OCI-LY3 (cell line): ENCODE data around the gene KIF25.

Experiments used
- EZH2phosphoT487 ChIP-seq: fragments of 200-600 bp; shearing (Covaris generic); IDR thresholded peaks from 2 replicates; pipeline ENCODE4 v1.6.1; 2018; ENCODE audit warnings: antibody characterized with exemption, mixed run types, low read depth
- TF ChIP-seq, protein P1 (sequence below): fragments of 200-600, 300-600 bp; sonication (generic); IDR thresholded peaks from 2 replicates; pipeline ENCODE4 v1.5.1; 2014; ENCODE audit warnings: antibody characterized with exemption, low read length, low read depth

DNA sequence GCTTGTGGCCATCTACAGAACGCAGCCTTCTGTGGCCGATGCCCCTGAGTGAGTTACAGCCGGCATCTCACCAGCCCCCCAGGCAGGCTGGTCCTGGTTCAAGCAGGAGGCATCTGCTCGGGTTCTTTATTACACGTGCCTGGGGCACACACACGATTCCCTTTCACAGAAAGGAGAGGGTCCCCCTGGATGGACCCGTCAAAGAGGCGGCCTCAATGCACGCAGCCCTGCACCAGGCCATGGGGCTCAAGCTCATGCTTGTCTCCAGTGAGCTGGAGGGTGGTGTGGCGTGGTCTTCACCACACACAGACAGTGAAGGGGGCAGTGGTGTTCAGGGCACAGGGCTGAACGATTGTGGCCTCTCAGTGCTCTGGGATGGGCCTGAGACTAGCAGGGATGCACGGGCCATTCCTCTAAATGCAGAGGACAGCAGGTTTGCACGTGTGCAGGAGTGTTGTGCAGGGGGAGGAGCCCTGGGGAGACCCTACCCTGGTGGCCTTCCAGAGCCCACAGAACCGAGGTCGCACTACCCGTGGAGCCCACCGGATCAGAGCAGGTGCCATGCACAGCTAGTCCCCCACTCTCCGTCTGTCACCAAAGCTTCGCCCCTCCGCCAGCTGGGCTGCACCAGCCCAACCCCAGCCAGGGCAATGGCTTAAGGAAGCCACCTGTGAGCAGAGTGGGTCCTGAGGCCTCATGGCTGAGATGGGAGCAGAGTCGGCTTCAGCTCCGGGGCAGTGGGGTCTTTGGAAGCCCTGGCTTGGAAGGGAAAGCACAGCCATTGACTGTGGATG is 58.4 kb downstream of the KIF25 start:
- TF ChIP-seq, protein P1, sequence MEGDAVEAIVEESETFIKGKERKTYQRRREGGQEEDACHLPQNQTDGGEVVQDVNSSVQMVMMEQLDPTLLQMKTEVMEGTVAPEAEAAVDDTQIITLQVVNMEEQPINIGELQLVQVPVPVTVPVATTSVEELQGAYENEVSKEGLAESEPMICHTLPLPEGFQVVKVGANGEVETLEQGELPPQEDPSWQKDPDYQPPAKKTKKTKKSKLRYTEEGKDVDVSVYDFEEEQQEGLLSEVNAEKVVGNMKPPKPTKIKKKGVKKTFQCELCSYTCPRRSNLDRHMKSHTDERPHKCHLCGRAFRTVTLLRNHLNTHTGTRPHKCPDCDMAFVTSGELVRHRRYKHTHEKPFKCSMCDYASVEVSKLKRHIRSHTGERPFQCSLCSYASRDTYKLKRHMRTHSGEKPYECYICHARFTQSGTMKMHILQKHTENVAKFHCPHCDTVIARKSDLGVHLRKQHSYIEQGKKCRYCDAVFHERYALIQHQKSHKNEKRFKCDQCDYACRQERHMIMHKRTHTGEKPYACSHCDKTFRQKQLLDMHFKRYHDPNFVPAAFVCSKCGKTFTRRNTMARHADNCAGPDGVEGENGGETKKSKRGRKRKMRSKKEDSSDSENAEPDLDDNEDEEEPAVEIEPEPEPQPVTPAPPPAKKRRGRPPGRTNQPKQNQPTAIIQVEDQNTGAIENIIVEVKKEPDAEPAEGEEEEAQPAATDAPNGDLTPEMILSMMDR = no peak
- TF ChIP-seq EZH2phosphoT487 = no peak
